GM18520 (cell line): ENCODE measurements around the gene AGPAT4.

Experiments
- ATAC-seq: cut with Tn5 transposase; IDR thresholded peaks from one replicate; pipeline ENCODE4 v1.9.1; 2021; ENCODE audit not compliant: unreplicated experiment

The AGPAT4 gene

DNA sequence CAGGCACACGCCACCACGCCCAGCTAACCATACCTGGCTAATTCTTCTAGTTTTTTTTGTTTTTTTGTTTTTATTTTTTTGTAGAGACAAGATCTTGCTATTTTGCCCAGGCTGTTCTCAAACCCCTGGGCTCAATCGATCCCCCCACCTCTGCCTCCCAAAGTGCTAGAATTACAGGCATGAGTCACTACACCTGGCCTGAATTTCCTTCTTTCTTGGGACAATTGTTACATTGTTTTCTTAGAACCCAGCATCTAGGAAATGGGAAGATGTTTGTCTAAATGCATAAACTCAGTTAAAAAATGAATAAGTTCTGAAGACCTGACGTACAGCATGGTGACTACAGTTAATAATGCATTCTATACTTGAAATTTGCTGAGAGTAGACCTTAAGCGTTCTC, 10.8 kb upstream of the AGPAT4 start:
- no peak for ATAC-seq

GRCh38 chr6:161281092-161281491, 7.2 kb upstream of the AGPAT4 start:
- ATAC-seq: no peak

GRCh38 chr6:161279677-161280415, 6.0 kb upstream of the AGPAT4 start:
- ATAC-seq: no peak

GRCh38 chr6:161276605-161277155, 2.8 kb upstream of the AGPAT4 start:
- ATAC-seq: no peak

DNA sequence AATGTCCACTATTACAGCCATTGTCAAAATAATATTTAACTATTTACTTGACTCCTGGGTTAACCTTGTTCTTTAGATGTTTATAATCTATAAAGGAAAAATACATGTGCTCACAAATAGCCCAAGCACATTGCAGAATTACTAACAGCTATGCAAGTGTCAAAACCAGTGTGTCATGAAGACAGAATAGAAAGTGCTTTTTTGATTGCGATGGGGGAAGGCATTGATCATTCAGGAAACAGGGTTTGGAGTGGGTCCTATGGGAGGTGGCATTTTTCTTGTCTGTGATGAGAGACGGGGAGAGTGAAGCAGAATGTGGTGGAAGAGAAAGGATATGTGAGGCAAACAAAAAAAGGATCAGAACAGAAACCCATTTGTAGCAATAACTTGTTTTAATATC, 1.0 kb upstream of the AGPAT4 start:
- no peak for ATAC-seq

DNA sequence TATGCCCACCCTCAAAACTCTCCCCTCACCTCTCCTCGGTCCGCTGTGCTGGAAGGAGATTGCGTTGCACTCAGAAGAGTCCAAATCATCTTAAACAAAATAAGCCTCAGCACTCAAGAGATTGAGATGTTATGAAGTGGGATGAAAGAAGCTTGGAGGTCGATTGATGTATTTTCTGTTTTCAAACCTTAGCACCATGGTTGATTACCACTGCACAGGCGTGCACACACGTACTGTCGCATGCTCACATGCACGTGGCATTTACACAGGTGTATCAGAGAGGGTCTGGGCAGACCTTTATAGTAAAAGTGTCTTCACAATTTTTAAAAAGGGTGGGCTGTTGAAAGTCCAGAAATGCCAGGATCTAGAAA, 612 bp upstream of the AGPAT4 start:
- no peak for ATAC-seq

GRCh38 chr6:161273274-161273751, 548 bp downstream of the AGPAT4 start:
- ATAC-seq: no peak

GRCh38 chr6:161272635-161273273, 1.1 kb downstream of the AGPAT4 start:
- no peak for ATAC-seq

DNA sequence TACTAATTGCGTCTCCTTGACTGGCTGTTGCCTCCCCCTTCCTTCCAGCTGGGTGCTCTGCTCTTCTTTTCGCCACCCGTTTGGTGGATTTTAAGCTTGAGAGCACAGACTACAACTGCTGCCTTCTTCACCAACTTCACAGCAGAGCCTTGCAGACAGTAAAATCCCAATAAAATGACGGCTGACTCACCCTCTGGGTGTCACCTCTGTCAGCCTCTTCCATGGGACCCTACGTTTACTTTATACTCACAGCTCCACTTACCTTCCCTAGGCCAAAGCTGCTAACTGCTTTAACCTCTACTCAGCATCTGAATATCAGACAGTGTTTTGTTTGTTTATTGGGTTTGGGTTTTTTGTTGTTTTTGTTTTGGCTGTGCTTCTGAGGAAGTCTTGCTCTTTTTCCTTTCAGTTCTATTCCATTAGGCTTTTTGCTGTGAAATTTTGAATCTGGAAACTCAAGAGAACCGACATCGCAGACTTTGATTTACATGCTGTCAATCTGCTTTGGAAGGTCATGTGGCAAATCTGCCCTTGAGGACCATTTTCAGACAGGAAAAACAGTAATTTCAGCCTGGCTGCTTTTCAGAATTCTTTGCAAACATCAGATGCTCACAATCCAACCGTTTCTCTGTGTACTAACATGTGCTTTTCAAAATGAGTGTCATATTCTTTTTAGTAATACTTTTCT, 2.4 kb downstream of the AGPAT4 start:
- ATAC-seq: no peak

GRCh38 chr6:161270116-161270515, 3.7 kb downstream of the AGPAT4 start:
- ATAC-seq: no peak

- no peak for ATAC-seq
Measured at GRCh38 chr6:161269310-161269709, 4.6 kb downstream of the AGPAT4 start.

- no peak for ATAC-seq
Measured at GRCh38 chr6:161268531-161269210, 5.2 kb downstream of the AGPAT4 start.

DNA sequence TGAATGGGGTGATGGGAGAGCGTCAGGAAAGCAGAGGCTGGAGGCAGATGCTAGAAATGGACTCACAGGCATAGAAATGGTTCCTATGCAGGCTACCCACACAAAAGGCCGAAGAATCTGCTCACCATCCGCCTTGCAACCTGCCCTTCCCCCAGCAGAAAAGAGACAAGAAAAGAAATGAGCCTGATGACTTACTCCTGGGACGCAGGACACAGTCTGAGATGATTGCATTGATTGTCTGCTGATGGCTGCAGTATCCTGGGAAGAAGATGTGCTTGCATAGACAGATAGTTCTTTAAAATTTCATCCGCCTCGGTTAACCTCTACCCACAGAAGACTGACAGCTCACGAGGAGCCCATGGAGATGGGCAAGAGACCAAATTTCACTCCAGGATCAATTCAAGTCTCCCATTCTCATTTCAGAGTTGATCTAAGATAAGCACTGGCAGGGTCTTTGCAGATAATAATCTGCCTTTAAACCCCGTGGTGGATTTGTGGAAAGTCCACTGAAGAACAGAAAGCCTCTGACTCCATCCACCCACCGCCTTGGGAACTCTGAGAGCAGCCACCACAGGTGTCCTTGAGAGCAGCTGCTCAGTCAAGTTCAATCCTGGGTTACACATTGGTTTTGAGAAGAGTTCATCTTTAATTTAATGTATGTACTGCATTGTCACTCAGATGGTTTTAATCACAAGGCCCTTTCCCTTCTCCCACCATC, 7.2 kb downstream of the AGPAT4 start:
- no peak for ATAC-seq

DNA sequence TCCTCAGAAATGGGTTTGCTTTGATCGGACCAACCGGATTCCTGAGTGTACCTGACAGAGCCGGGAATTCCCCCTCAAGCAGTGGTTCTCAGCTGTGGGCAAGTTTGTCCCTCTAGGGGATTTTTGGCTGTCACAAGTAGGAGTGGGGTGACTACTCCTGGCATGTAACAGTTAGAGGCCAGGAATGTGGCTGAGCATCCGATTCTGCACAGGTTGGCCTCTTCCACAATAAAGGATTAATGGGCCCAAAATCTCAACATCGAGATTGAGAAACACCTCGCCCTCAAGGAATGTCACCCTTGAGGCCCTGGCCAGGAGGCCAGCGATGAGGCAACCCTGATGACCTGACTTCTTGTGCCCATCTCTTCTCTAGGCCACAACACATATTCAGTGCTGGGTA, 7.9 kb downstream of the AGPAT4 start:
- no peak for ATAC-seq

DNA sequence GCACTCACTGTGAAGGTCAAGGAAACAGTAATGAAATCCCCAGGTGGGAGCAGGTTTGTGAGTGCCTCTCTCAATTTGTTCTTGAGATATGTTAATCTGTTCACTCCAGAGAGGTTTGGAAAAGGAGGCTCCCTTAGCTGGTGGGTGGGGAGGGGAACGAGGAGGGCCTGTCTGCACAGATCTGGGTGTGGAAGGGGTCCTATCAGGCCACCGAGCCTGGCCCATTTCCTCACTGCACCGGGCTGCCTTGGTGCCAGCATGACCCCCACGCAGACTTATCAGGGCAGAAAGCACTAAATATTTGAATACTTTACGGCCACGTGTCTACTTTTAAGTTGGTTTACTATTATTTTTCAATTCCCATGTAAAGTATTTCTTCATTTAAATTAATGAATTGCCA, 8.3 kb downstream of the AGPAT4 start:
- ATAC-seq: no peak

GRCh38 chr6:161264181-161264580, 9.7 kb downstream of the AGPAT4 start:
- ATAC-seq: no peak

DNA sequence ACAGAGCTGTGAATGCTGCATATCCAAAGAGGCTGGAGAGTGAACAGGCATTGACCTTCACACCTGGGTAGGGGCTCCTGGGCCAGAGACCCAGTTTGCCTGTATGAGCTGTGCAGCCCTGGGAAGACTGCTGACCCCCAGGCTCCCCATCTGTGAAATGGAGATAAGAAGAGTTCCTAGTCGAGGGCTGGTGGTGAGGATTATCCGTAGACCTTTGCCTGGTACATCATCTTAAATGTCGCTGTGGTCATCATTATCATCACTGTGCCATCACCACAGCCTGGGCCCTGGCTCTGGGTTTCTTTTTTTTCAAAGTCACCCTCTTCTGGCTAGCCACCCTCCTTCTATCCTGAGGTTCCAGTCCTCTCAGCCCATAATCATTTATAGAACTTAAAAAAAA, 12.0 kb downstream of the AGPAT4 start:
- no peak for ATAC-seq

DNA sequence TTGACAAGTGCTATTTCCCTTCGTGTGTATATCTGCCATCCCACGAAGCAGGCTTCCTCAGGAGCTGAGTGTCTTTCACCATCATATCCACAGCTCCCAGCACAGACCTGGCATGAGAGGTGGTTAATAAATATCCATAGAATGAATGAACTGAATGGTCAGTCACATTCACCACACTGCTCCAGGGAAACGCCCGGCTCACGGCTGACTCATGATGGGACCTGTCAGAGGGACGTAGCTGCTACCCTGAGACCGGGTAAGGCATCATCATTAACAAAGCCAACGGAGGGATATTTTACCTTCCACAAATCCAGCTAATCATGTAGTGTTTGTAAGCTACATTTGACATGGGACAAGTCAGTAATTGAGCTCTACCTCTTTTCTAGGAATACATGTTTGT, 12.5 kb downstream of the AGPAT4 start:
- ATAC-seq: no peak

GRCh38 chr6:161259302-161259701, 14.6 kb downstream of the AGPAT4 start:
- ATAC-seq: no peak

DNA sequence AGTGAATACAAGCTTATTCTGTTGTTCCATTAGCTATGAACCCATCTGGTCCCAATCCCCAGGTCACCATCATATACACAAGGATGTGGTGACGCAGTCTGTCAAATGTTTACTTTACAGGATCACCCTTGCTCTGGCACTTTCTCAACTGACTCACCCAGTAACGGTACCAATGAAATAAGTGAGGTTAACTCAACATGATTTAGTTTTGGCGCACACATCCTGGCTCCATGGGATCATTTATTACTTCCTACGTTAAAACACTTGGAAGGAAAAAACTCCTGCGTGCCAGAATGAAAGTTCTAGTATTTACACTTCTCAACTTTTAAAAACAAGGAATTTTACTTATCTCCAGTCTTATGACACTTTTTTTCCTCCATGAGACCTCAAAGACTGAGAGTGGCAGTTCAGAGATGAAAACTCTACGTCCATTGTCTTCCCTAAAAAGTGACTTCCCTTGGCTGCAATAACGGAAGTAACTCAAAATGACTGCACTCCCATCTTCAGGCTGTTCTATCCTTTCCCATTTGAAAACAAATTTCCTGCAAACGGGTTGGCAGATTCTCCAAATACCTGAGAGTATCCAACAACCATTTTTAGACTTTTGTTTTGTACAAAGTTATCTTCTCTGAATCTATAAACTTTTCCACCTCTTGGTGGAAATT, 15.9 kb downstream of the AGPAT4 start:
- no peak for ATAC-seq
